Small intestine (tissue), 7 donors: ENCODE results near the gene FBXO31. TPM values are rescaled to one million over a fixed set of nuclear protein-coding genes. Genes with fewer than 3 reads are reported as not detected.
A peak's percentile ranks its signal among the peaks of the same experiment; 100 is the strongest.

Experiments used
- DNase-seq, 2 donors: peaks; one replicate each; pipeline versions ENCODE4 v3.0.0 to v3.0.0-alpha.2; 2013
- FAIRE-seq: peaks from 2 replicates; lab custom pipeline; 2012; peaks lifted over from hg19 to GRCh38; lab: Jason Lieb, UNC
- H3K27ac ChIP-seq, 3 donors: one replicate each; pipeline ENCODE4 v1.5.1; 2013; ENCODE audit warnings: low read length in 2 of 3, mild to moderate bottlenecking in 2 of 3, control low read depth in 1 of 3, inconsistent platforms in 1 of 3, low read depth in 1 of 3, moderate library complexity in 1 of 3
- H3K27me3 ChIP-seq, 3 donors: one replicate each; pipeline ENCODE4 v1.6.1; 2013; ENCODE audit warnings: low read length in 3 of 3, inconsistent platforms in 1 of 3; ENCODE audit not compliant: control insufficient read depth in 3 of 3, insufficient read depth in 3 of 3
- H3K36me3 ChIP-seq, 3 donors: one replicate each; pipeline ENCODE4 v1.6.1; 2013; ENCODE audit warnings: low read length in 3 of 3, inconsistent platforms in 1 of 3, low read depth in 1 of 3, mild to moderate bottlenecking in 1 of 3, moderate library complexity in 1 of 3; ENCODE audit not compliant: control insufficient read depth in 3 of 3, insufficient read depth in 2 of 3
- H3K4me1 ChIP-seq, 3 donors: one replicate each; pipeline ENCODE4 v1.6.1; 2013; ENCODE audit warnings: low read length in 2 of 3, inconsistent platforms in 1 of 3, low read depth in 1 of 3, mild to moderate bottlenecking in 1 of 3, moderate library complexity in 1 of 3; ENCODE audit not compliant: control insufficient read depth in 3 of 3, insufficient read depth in 2 of 3
- H3K4me3 ChIP-seq, 3 donors: one replicate each; pipeline ENCODE4 v1.5.1; 2013; ENCODE audit warnings: low read length in 3 of 3, control low read depth in 1 of 3, inconsistent platforms in 1 of 3, low read depth in 1 of 3, mild to moderate bottlenecking in 1 of 3, moderate library complexity in 1 of 3
- H3K9me3 ChIP-seq, 2 donors: one replicate each; pipeline ENCODE4 v1.6.1; 2013; ENCODE audit warnings: low read depth in 1 of 2, low read length in 1 of 2; ENCODE audit not compliant: control insufficient read depth in 2 of 2, insufficient read depth in 1 of 2
- WGBS, 3 donors: extraction: QIAGEN DNeasy Blood & Tissue Kit; methylation state at CpG; one replicate each; pipeline ENCODE4 v1.1.7; 2013; 5-methylcytosine and 5-hydroxymethylcytosine counted together
- polyA plus RNA-seq, 4 donors: library from polyadenylated mRNA; stranded (reverse) in 3 of 4; unstranded in 1 of 4; fragments of 200-250 nt in 3 of 4; fragments of 120-200 nt in 1 of 4; gene quantifications; one replicate each; pipeline versions ENCODE4 v1.2.1 to v1.2.3, GENCODE V29; 2013
- donor health status: healthy with polysubstance abuse.
- donor health status: control.
- donor health status: control.
- donor health status: Bipolar disorder and iron deficiency.
- donor health status: healthy.

FBXO31 gene
- polyA plus RNA-seq, 4 donors, result 23.8 to 38.7 (median 29.4) TPM

DNA sequence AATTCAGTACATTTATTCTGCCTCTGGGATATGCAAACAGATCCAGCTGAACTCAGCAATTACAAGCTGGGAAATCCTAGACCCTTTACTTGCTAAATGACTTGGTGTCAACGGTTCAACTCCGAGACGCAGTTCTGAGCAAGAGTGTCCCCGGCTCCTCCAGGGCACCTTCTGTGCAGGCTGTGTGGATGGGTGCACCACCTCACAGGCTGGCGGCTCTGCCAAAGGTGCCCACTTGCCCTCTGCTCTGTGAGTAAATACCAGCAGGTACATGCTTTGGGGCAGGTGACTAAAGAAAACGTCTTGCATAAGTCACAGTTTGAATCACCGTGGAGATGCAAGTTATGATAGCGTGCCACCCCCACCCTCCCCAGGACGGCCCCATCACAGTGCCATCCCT, 31.9 kb upstream of the FBXO31 start:
- H3K9me3 ChIP-seq, result no peaks in the 10 kb centered on the region
- no peak overlapping the region for H3K27ac ChIP-seq
- no peaks in the 10 kb centered on the region for H3K27me3 ChIP-seq
- H3K4me1 ChIP-seq, result no peaks in the 10 kb centered on the region
- DNase-seq (no peak), FAIRE-seq (no peak)
- WGBS, 3 donors, result 86 to 87% (median 87%) methylated on average over 9 of the region's 9 CpGs
- H3K36me3 ChIP-seq, result peaks cover 18 to 86% (median 30%) of the 10 kb centered on the region in 3 donors
- H3K4me3 ChIP-seq, result no peak overlapping the region

DNA sequence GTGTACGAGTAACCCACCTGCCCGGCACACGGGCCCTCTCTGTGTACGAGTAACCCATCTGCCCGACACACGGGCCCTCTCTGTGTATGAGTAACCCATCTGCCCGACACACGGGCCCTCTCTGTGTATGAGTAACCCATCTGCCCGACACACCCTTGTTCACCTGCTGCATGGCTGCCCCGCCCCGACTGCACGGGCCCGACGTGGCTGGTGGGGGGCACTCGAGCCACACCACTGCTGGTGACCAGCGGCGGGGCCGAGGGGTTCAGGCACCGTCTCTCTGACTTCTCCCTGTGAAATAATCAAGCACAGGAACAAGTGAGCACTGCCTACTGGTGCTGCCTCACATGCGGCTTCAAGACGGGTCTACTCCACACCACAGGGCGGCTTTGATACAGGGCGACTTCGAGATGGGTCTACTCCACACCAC, 30.7 kb upstream of the FBXO31 start:
- H3K27ac ChIP-seq, result no peak overlapping the region
- H3K4me1 ChIP-seq, result no peaks in the 10 kb centered on the region
- FAIRE-seq, result no peak
- no peak for DNase-seq
- H3K4me3 ChIP-seq, result no peak overlapping the region
- 56 to 74% (median 60%) methylated on average over 24 of the region's 24 CpGs for WGBS, 3 donors
- H3K36me3 ChIP-seq, result peaks cover 14 to 88% (median 30%) of the 10 kb centered on the region in 3 donors
- no peaks in the 10 kb centered on the region for H3K27me3 ChIP-seq
- no peaks in the 10 kb centered on the region for H3K9me3 ChIP-seq

DNA sequence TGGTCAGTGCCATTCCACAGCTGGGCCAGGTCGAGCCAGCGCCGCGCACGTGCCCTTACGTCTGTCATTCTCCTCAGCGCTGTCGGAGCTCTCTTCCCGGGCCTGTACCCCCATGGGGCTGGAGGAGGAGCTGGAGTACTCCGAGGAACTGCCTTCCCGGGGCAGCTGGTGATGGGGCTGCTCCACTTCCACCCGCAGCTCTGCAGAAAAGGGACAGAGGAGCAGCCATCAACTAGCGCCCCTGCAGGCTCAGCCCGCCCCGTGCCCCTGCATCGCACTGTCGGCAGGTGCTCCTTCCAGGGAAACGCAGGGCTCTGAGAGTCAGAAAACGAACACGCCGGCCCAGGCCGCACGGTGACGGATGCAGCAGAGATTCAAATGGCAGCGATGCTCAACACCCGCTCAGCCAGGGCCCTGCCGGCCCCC, 29.4 kb upstream of the FBXO31 start:
- Histone ChIP-seq H3K27me3 (no peaks in the 10 kb centered on the region), H3K36me3 (peaks cover 14 to 83% (median 30%) of the 10 kb centered on the region in 3 donors), H3K4me1 (no peaks in the 10 kb centered on the region), H3K4me3 (no peak overlapping the region), H3K27ac (no peak overlapping the region), H3K9me3 (no peaks in the 10 kb centered on the region)
- 90 to 93% (median 92%) methylated on average over 27 of the region's 27 CpGs for WGBS, 3 donors
- no peak for DNase-seq
- FAIRE-seq, result no peak

DNA sequence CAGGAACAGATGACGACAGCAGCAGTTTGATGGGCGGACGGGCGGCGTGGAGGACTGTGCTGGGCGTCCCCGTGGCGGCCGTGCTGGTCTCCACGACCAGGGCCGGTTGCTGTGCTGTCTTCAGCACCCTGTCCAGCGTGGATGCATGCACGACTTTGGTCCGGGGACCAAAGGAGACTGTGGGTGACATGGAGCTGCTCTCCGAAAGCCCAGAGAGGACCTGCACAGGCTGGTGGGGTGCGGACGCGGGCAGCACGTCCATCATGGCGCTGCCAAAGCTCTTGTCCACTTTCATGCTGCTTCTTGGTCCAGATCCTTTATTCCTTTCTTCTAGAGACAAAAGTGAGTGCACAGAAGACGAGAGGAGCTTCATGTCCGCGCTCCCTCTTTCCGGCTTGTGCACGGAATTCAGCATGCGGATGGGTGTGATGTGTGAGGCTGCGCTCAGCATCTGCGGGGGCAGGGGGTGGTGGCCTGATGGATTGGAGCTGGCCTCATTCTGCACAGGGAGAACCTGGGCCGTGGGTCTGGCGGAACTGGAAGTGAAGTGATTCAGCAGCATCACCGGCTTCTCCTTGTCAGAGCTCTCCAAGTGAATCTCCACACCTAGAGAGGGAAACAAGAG, 28.9 kb upstream of the FBXO31 start:
- Histone ChIP-seq H3K9me3 (no peaks in the 10 kb centered on the region), H3K4me3 (no peak overlapping the region), H3K4me1 (no peaks in the 10 kb centered on the region), H3K27me3 (no peaks in the 10 kb centered on the region), H3K27ac (no peak overlapping the region), H3K36me3 (peaks cover 14 to 83% (median 30%) of the 10 kb centered on the region in 3 donors)
- no peak for DNase-seq
- no peak for FAIRE-seq
- 91 to 92% (median 91%) methylated on average over 31 of the region's 31 CpGs for WGBS, 3 donors

DNA sequence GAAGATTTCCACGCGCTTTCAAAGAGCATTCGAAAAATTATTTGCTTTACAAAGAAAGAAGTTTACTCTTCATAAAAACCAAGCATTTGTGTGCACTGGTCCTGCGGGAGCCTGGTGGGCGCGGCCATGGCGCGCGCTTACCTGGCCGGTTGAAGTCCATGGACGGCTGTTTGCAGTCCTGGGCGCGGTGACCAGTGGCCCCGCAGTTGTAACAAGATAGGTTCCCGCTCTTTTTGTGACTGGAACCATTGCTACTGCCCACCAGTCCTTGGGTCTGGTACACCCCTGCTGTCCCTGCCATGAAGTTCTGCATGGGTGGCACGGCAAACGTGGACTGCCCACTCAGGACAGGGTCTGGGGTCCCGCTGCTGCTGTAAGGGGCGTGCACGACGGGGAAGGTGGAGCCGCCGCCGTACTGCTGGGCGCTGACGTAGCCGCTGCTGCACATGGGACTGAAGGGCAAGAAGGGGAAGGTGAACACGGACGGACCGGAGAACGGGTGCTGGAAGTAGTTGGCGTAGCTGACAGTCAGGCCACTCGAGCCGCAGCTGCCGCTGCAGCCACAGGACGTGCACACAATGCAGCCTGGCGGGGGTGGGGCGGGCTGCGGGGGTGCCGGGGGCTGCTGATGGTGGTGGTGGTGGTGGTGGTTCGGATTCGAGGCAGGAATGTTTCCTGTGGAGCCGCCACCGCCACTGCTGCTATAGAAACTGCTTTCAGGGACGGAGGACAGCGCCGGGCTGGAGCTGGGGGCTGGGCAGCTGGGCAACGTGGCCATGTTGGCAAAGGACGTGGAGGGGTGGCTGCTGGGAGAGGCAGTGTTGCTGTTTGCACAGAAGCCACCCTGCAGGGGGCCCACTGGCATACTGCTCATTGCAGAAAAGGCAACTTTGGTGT, 28.0 kb upstream of the FBXO31 start:
- Histone ChIP-seq H3K36me3 (peaks cover 14 to 81% (median 24%) of the 10 kb centered on the region in 3 donors), H3K27ac (no peak overlapping the region), H3K9me3 (no peaks in the 10 kb centered on the region), H3K4me3 (no peak overlapping the region), H3K4me1 (no peaks in the 10 kb centered on the region), H3K27me3 (no peaks in the 10 kb centered on the region)
- FAIRE-seq (no peak), DNase-seq (peak in 1 of 2 donors; percentile 33)
- WGBS, 3 donors, result 81 to 90% (median 87%) methylated on average over 49 of the region's 49 CpGs

DNA sequence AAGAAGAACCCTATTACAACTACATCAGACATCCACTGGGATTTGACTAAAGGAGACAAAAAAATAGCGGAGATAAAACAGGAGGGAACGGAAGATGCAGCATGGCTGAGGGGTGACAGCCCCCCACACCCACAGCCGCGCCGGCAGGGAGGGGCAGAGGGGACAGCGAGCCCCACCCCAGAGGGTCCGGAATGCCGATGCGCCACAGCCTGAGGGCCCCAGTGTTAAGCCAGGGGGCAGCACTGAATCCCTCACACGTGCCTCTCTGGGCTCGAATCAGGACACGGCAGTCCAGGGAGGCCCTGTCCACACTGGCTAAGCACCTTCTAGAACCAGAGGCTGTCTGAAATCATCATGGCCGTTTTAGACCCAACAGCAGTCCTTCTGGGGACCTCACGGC, 27.4 kb upstream of the FBXO31 start:
- Histone ChIP-seq H3K36me3 (peaks cover 14 to 78% (median 24%) of the 10 kb centered on the region in 3 donors), H3K4me1 (no peaks in the 10 kb centered on the region), H3K4me3 (no peak overlapping the region), H3K27me3 (no peaks in the 10 kb centered on the region), H3K27ac (no peak overlapping the region), H3K9me3 (no peaks in the 10 kb centered on the region)
- 88 to 90% (median 89%) methylated on average over 14 of the region's 14 CpGs for WGBS, 3 donors
- FAIRE-seq (no peak), DNase-seq (no peak)

DNA sequence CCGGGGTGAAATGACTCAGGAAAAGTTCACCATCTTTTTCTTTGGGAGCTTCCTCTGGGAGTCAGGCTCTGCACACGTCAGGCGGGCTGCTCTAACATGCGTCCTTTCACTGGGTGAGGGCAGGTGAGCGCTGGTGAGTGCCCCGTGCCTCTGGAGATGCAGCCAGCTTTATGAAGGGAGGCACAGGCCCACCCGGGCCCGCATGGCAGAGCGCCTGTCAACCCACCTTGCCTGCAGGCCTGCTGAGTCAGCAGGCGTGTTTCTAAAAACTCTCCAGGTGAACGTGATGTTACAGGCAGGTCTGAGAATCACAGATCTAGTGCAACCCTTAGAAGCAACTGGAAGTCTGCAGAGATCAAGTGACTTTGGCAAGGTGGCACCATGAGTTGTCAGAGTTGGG, 27.0 kb upstream of the FBXO31 start:
- 91 to 94% (median 92%) methylated on average over 11 of the region's 11 CpGs for WGBS, 3 donors
- Histone ChIP-seq H3K4me3 (no peak overlapping the region), H3K9me3 (no peaks in the 10 kb centered on the region), H3K27me3 (no peaks in the 10 kb centered on the region), H3K27ac (no peak overlapping the region), H3K4me1 (no peaks in the 10 kb centered on the region), H3K36me3 (peaks cover 14 to 77% (median 24%) of the 10 kb centered on the region in 3 donors)
- FAIRE-seq, result no peak
- DNase-seq, result no peak

DNA sequence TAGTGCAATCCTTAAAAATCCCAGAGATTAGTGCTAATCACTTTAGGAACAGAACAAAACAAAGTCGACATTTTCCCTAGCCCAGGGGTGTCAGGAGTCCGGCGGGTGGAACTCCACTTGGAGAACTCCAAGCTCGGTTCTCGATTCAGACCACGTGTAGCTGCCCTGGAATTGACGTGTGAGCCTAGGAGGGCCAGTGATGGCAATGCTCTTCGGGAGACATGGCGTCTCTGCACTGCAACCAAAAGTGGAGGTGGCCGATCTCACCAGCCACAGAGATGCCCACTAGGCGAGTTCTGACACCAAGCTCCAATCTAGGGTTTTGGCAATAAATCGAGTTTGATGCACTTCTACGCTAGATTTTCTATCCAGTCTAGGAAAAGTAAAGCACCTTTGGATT, 26.2 kb upstream of the FBXO31 start:
- WGBS, 3 donors, result 93 to 96% (median 93%) methylated on average over 13 of the region's 13 CpGs
- DNase-seq (no peak), FAIRE-seq (no peak)
- Histone ChIP-seq H3K4me1 (no peaks in the 10 kb centered on the region), H3K9me3 (no peaks in the 10 kb centered on the region), H3K27ac (no peak overlapping the region), H3K4me3 (no peak overlapping the region), H3K27me3 (no peaks in the 10 kb centered on the region), H3K36me3 (peaks cover 14 to 81% (median 25%) of the 10 kb centered on the region in 3 donors)
